K562 (cell line): ENCODE data around the gene FGF5. TPM values are rescaled to one million over a fixed set of nuclear protein-coding genes. Genes with fewer than 3 reads are reported as not detected.

Experiments used
- CTBP1 ChIP-seq: fragments of 450-650 bp; IDR thresholded peaks from 2 replicates; pipeline ENCODE4 v1.6.1; 2016; ENCODE audit warnings: borderline replicate concordance
- DACH1 ChIP-seq: fragments of 450-650 bp; IDR thresholded peaks from 2 replicates; pipeline ENCODE4 v1.6.1; 2018; ENCODE audit not compliant: partially characterized antibody
- E2F3 ChIP-seq: fragments of 250-450 bp; sonication (Bioruptor Pico); IDR thresholded peaks from 2 replicates; pipeline ENCODE4 v1.4.0; 2020; ENCODE audit warnings: mild to moderate bottlenecking
- TCF7 ChIP-seq: sonication (generic); IDR thresholded peaks from 2 replicates; pipeline ENCODE4 v1.6.1; 2016; ENCODE audit warnings: antibody characterized with exemption, borderline replicate concordance
- ZNF263 ChIP-seq: sonication (generic); formaldehyde crosslinking; IDR thresholded peaks from 2 replicates; pipeline ENCODE4 v1.8.0; 2022; ENCODE audit warnings: mild to moderate bottlenecking, missing genetic modification reagents, borderline replicate concordance
- polyA plus RNA-seq, 8 experiments: library from polyadenylated mRNA; depleted of rRNA in 4 of 8; stranded (reverse) in 5 of 8; unstranded in 3 of 8; fragments of >200 nt; fragmentation: Nextera tagmentation in 2 of 8; fragmentation: Illumina TruSeq in 1 of 8; extraction: Ambion mirVana in 2 of 8; extraction: Trizol in 1 of 8; gene quantifications; 2 replicates each; pipeline versions ENCODE4 v1.2.1 to v1.2.3, GENCODE V29; 2011 to 2014; ENCODE audit warnings: inconsistent platforms in 1 of 8, missing spikeins in 1 of 8
- total RNA-seq, 7 experiments: library from RNA; depleted of rRNA in 6 of 7; stranded (reverse); fragments of >200 nt in 6 of 7; fragmentation: Illumina TruSeq in 2 of 7; extraction: Trizol in 2 of 7; gene quantifications; 2 replicates each; pipeline versions ENCODE4 v1.2.1 to v1.2.3, GENCODE V29; 2011 to 2021; ENCODE audit warnings: low replicate concordance in 1 of 7
- TF ChIP-seq, protein P1 (sequence below): IDR thresholded peaks from 2 replicates; pipeline ENCODE4 v1.6.1; 2014; ENCODE audit warnings: antibody characterized with exemption
- TF ChIP-seq, protein P2 (sequence below): sonication (generic); formaldehyde crosslinking; IDR thresholded peaks from 2 replicates; pipeline ENCODE4 v1.8.0; 2023; ENCODE audit warnings: missing genetic modification reagents, mild to moderate bottlenecking, borderline replicate concordance
- TF ChIP-seq, protein P3 (sequence below): fragments of 200-600 bp; sonication (generic); IDR thresholded peaks from one replicate; pipeline ENCODE4 v1.6.1; 2012; ENCODE audit warnings: mild to moderate bottlenecking, low read depth, low read length, inconsistent platforms

FGF5 gene
- total and polyA plus RNA-seq, 9 of the 15 experiments (the other 6 are each of a cell fraction or from before 2014, with no cell fraction given): 0.38 to 2.7 (median 1.1) TPM

DNA sequence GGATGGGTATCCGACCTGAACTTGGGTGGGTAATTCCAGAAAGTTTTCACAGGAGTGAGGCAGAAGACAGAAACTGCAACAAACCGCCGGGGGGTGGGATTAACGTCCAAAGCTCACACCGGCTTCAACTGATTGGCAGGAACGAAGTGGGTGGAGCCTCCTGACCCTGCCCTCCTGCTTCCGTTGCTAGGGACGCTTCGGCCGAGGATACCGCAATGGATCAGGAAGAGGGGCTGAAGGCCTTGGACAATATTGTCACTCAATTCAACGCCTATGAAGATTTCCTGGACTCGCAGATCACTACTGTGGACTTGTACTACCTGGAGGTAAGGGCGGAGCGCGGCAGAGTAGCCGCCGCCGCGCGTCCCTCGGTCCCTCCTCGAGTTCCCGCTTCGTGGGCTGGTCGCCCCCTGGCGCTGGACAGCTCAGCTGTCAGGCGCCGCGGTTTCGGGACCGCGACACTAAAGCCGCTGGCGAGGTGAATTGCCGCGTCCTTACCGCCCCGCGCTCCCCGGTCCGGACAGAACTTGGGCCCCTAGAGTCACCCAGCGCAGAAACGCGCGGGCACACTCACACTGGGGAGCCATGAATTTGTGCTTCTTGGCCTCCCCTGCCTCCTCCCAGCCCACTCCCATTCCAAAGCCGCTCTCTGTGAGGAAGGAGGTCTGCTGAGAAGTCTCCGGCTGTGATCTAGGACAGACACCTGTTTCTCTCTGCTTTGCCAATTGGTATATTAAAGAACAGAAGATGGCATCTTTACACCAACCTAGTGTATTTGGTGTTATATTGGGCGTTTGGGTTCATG lies 69.3 kb downstream of the FGF5 start, which contains the start of gene CFAP299 (continued):
- TF ChIP-seq E2F3 (peak; percentile 89), TCF7 (0 out of 2 replicates have a peak, but pooled peaks have one; percentile 32), CTBP1 (peak; percentile 86), ZNF263 (CRISPR knock-in tag) (no peak), DACH1 (no peak)
- TF ChIP-seq, protein P1, sequence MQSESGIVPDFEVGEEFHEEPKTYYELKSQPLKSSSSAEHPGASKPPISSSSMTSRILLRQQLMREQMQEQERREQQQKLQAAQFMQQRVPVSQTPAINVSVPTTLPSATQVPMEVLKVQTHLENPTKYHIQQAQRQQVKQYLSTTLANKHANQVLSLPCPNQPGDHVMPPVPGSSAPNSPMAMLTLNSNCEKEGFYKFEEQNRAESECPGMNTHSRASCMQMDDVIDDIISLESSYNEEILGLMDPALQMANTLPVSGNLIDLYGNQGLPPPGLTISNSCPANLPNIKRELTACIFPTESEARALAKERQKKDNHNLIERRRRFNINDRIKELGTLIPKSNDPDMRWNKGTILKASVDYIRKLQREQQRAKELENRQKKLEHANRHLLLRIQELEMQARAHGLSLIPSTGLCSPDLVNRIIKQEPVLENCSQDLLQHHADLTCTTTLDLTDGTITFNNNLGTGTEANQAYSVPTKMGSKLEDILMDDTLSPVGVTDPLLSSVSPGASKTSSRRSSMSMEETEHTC: peak; percentile 52
- TF ChIP-seq, protein P2, sequence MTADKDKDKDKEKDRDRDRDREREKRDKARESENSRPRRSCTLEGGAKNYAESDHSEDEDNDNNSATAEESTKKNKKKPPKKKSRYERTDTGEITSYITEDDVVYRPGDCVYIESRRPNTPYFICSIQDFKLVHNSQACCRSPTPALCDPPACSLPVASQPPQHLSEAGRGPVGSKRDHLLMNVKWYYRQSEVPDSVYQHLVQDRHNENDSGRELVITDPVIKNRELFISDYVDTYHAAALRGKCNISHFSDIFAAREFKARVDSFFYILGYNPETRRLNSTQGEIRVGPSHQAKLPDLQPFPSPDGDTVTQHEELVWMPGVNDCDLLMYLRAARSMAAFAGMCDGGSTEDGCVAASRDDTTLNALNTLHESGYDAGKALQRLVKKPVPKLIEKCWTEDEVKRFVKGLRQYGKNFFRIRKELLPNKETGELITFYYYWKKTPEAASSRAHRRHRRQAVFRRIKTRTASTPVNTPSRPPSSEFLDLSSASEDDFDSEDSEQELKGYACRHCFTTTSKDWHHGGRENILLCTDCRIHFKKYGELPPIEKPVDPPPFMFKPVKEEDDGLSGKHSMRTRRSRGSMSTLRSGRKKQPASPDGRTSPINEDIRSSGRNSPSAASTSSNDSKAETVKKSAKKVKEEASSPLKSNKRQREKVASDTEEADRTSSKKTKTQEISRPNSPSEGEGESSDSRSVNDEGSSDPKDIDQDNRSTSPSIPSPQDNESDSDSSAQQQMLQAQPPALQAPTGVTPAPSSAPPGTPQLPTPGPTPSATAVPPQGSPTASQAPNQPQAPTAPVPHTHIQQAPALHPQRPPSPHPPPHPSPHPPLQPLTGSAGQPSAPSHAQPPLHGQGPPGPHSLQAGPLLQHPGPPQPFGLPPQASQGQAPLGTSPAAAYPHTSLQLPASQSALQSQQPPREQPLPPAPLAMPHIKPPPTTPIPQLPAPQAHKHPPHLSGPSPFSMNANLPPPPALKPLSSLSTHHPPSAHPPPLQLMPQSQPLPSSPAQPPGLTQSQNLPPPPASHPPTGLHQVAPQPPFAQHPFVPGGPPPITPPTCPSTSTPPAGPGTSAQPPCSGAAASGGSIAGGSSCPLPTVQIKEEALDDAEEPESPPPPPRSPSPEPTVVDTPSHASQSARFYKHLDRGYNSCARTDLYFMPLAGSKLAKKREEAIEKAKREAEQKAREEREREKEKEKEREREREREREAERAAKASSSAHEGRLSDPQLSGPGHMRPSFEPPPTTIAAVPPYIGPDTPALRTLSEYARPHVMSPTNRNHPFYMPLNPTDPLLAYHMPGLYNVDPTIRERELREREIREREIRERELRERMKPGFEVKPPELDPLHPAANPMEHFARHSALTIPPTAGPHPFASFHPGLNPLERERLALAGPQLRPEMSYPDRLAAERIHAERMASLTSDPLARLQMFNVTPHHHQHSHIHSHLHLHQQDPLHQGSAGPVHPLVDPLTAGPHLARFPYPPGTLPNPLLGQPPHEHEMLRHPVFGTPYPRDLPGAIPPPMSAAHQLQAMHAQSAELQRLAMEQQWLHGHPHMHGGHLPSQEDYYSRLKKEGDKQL (CRISPR knock-in tag): no peak
- TF ChIP-seq, protein P3, sequence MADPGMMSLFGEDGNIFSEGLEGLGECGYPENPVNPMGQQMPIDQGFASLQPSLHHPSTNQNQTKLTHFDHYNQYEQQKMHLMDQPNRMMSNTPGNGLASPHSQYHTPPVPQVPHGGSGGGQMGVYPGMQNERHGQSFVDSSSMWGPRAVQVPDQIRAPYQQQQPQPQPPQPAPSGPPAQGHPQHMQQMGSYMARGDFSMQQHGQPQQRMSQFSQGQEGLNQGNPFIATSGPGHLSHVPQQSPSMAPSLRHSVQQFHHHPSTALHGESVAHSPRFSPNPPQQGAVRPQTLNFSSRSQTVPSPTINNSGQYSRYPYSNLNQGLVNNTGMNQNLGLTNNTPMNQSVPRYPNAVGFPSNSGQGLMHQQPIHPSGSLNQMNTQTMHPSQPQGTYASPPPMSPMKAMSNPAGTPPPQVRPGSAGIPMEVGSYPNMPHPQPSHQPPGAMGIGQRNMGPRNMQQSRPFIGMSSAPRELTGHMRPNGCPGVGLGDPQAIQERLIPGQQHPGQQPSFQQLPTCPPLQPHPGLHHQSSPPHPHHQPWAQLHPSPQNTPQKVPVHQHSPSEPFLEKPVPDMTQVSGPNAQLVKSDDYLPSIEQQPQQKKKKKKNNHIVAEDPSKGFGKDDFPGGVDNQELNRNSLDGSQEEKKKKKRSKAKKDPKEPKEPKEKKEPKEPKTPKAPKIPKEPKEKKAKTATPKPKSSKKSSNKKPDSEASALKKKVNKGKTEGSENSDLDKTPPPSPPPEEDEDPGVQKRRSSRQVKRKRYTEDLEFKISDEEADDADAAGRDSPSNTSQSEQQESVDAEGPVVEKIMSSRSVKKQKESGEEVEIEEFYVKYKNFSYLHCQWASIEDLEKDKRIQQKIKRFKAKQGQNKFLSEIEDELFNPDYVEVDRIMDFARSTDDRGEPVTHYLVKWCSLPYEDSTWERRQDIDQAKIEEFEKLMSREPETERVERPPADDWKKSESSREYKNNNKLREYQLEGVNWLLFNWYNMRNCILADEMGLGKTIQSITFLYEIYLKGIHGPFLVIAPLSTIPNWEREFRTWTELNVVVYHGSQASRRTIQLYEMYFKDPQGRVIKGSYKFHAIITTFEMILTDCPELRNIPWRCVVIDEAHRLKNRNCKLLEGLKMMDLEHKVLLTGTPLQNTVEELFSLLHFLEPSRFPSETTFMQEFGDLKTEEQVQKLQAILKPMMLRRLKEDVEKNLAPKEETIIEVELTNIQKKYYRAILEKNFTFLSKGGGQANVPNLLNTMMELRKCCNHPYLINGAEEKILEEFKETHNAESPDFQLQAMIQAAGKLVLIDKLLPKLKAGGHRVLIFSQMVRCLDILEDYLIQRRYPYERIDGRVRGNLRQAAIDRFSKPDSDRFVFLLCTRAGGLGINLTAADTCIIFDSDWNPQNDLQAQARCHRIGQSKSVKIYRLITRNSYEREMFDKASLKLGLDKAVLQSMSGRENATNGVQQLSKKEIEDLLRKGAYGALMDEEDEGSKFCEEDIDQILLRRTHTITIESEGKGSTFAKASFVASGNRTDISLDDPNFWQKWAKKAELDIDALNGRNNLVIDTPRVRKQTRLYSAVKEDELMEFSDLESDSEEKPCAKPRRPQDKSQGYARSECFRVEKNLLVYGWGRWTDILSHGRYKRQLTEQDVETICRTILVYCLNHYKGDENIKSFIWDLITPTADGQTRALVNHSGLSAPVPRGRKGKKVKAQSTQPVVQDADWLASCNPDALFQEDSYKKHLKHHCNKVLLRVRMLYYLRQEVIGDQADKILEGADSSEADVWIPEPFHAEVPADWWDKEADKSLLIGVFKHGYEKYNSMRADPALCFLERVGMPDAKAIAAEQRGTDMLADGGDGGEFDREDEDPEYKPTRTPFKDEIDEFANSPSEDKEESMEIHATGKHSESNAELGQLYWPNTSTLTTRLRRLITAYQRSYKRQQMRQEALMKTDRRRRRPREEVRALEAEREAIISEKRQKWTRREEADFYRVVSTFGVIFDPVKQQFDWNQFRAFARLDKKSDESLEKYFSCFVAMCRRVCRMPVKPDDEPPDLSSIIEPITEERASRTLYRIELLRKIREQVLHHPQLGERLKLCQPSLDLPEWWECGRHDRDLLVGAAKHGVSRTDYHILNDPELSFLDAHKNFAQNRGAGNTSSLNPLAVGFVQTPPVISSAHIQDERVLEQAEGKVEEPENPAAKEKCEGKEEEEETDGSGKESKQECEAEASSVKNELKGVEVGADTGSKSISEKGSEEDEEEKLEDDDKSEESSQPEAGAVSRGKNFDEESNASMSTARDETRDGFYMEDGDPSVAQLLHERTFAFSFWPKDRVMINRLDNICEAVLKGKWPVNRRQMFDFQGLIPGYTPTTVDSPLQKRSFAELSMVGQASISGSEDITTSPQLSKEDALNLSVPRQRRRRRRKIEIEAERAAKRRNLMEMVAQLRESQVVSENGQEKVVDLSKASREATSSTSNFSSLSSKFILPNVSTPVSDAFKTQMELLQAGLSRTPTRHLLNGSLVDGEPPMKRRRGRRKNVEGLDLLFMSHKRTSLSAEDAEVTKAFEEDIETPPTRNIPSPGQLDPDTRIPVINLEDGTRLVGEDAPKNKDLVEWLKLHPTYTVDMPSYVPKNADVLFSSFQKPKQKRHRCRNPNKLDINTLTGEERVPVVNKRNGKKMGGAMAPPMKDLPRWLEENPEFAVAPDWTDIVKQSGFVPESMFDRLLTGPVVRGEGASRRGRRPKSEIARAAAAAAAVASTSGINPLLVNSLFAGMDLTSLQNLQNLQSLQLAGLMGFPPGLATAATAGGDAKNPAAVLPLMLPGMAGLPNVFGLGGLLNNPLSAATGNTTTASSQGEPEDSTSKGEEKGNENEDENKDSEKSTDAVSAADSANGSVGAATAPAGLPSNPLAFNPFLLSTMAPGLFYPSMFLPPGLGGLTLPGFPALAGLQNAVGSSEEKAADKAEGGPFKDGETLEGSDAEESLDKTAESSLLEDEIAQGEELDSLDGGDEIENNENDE: no peak
